GM19438 (cell line): Measurements from ENCODE around the gene ASIC5.
"Not testable (repeated sequence)": the region's sequence is repeated elsewhere in the genome, so short reads cannot be mapped to it uniquely, and the experiment has no call there.

ENCODE experiments used
- ATAC-seq: cut with Tn5 transposase; IDR thresholded peaks from one replicate; pipeline ENCODE4 v1.9.1; 2021; ENCODE audit warnings: low read depth; ENCODE audit not compliant: unreplicated experiment

Gene ASIC5

GRCh38 chr4:155866177-155866576 lies at the start of gene ASIC5:
Gene ASIC5 (minus strand): TSS chr4:155866277. CDS start chr4:155866226, 51 bp downstream.
- ATAC-seq = no peak

GRCh38 chr4:155914782-155915181 lies 48.7 kb upstream of the ASIC5 start:
- ATAC-seq = no peak

GRCh38 chr4:155911905-155912304 lies 45.8 kb upstream of the ASIC5 start:
- ATAC-seq = no peak

- no peak for ATAC-seq
Observed at GRCh38 chr4:155909615-155910226, 43.6 kb upstream of the ASIC5 start.

- ATAC-seq = no peak
Observed at GRCh38 chr4:155908187-155909139, 42.4 kb upstream of the ASIC5 start.

GRCh38 chr4:155907556-155907955 lies 41.5 kb upstream of the ASIC5 start:
- ATAC-seq = no peak

- no peak for ATAC-seq
Observed at GRCh38 chr4:155906554-155907247, 40.6 kb upstream of the ASIC5 start.

GRCh38 chr4:155904331-155904730 lies 38.3 kb upstream of the ASIC5 start:
- ATAC-seq = no peak

GRCh38 chr4:155903453-155903852 lies 37.4 kb upstream of the ASIC5 start, which contains the start of gene TDO2:
Gene TDO2 (plus strand): TSS chr4:155903696. CDS start chr4:155903759, 63 bp downstream.
- no peak for ATAC-seq

GRCh38 chr4:155901013-155901412 lies 34.9 kb upstream of the ASIC5 start:
- ATAC-seq = no peak

GRCh38 chr4:155900381-155900780 lies 34.3 kb upstream of the ASIC5 start:
- no peak for ATAC-seq

- no peak for ATAC-seq
Observed at GRCh38 chr4:155899891-155900290, 33.8 kb upstream of the ASIC5 start.

GRCh38 chr4:155898371-155898770 lies 32.3 kb upstream of the ASIC5 start:
- ATAC-seq = not testable (repeated sequence)

GRCh38 chr4:155891058-155891457 lies 25.0 kb upstream of the ASIC5 start:
- ATAC-seq = no peak

GRCh38 chr4:155889946-155890345 lies 23.9 kb upstream of the ASIC5 start:
- no peak for ATAC-seq

- ATAC-seq = peak; percentile 98
Observed at GRCh38 chr4:155889031-155889793, 23.1 kb upstream of the ASIC5 start.

GRCh38 chr4:155887847-155888570 lies 21.9 kb upstream of the ASIC5 start:
- ATAC-seq = no peak

GRCh38 chr4:155887045-155887444 lies 21.0 kb upstream of the ASIC5 start:
- ATAC-seq = no peak

GRCh38 chr4:155885666-155886065 lies 19.6 kb upstream of the ASIC5 start:
- ATAC-seq = no peak

- ATAC-seq = no peak
Observed at GRCh38 chr4:155883895-155884294, 17.8 kb upstream of the ASIC5 start.
